Measurements from ENCODE around the gene PLPP1.

- no peak for TF ChIP-seq CTCF (IDR thresholded peaks at IDR 0.05; ENCODE audit: low read length)
- TF ChIP-seq EZH2 (optimal IDR thresholded peaks at IDR 0.05; ENCODE audit: low read depth, low read length), result no peak
These were observed 4.1 kb downstream of the PLPP1 start for GRCh38 chr5:55530669-55531068.
